HepG2 (cell line): ENCODE measurements around the gene KLHL12. TPM values are rescaled to one million over a fixed set of nuclear protein-coding genes. Genes with fewer than 3 reads are reported as not detected.

Source experiments
- ATAC-seq: fragments of 200-7000 bp; cut with Tn5 transposase; 3 replicates; pipeline ENCODE4 v1.9.1; 2020; ENCODE audit warnings: mild to moderate bottlenecking, moderate library complexity
- BruUV-seq: library from RNA; stranded (reverse); fragments of 400-500 nt; replicated peaks from 2 replicates; lab custom pipeline; 2021; lab: Mats Ljungman, UMichigan
- CTCF ChIA-PET: fragments of 300-600 bp; formaldehyde crosslinking; extraction: SDS; loops from one replicate; lab custom pipeline; 2021; ENCODE audit warnings: low total read pairs, inconsistent platforms, low intra/inter-chr PET ratio; lab: Yijun Ruan, JAX
- POLR2A ChIA-PET: fragments of 350-600 bp; sonication (Branson Sonifier 250); formaldehyde crosslinking; loops from one replicate; lab custom pipeline; 2020; ENCODE audit warnings: antibody characterized with exemption, inconsistent platforms; lab: Yijun Ruan, JAX
- DNase-seq: peaks from one replicate; pipeline ENCODE4 v3.0.0-alpha.2; 2015; ENCODE audit warnings: low spot score
- FAIRE-seq: peaks from 3 replicates; lab custom pipeline; 2011; peaks lifted over from hg19 to GRCh38; lab: Jason Lieb, UNC
- H2AFZ ChIP-seq: one replicate; pipeline ENCODE4 v1.6.1; 2011; ENCODE audit warnings: low read length, inconsistent platforms
- H3K27ac ChIP-seq: fragments of 300-600 bp; 3 replicates; pipeline ENCODE4 v1.8.0; 2011; ENCODE audit warnings: mixed run types, mild to moderate bottlenecking, mixed read lengths, low read length, inconsistent platforms; ENCODE audit not compliant: insufficient read depth; ENCODE audit errors: extremely low read length
- H3K27me3 ChIP-seq, 2 experiments: fragments of 200-600 bp in 1 of 2; 2 replicates in 1 of 2; 3 replicates in 1 of 2; pipeline versions ENCODE4 v1.6.0 to v1.8.0; 2011; ENCODE audit warnings: low read length in 2 of 2, mild to moderate bottlenecking in 2 of 2, moderate library complexity in 2 of 2, inconsistent platforms in 1 of 2; ENCODE audit not compliant: insufficient read depth in 2 of 2, control insufficient read depth in 1 of 2
- H3K36me3 ChIP-seq, 2 experiments: fragments of 200-600 bp in 1 of 2; replicated peaks in 1 of 2; 2 replicates in 1 of 2; 3 replicates in 1 of 2; pipeline versions ENCODE4 v1.5.1 to v1.8.0; 2011; ENCODE audit warnings: low read length in 2 of 2, inconsistent platforms in 1 of 2; ENCODE audit not compliant: insufficient read depth in 2 of 2, control insufficient read depth in 1 of 2
- H3K4me1 ChIP-seq: 2 replicates; pipeline ENCODE4 v1.5.1; 2012; ENCODE audit warnings: low read length, inconsistent platforms; ENCODE audit not compliant: insufficient read depth
- H3K4me2 ChIP-seq: 2 replicates; pipeline ENCODE4 v1.6.0; 2011; ENCODE audit warnings: low read depth, low read length, inconsistent platforms
- H3K4me3 ChIP-seq, 3 experiments: fragments of 200-600 bp in 1 of 3; sonication (generic), shearing (Covaris generic) in 1 of 3; replicated peaks in 1 of 3; 2 replicates each; pipeline ENCODE4 v1.5.1; 2011 to 2016; ENCODE audit warnings: low read length in 3 of 3, inconsistent platforms in 2 of 3, low read depth in 2 of 3, mild to moderate bottlenecking in 2 of 3, control low read depth in 1 of 3, mixed read lengths in 1 of 3; ENCODE audit not compliant: insufficient read depth in 1 of 3
- H3K79me2 ChIP-seq: one replicate; pipeline ENCODE4 v1.6.1; 2011; ENCODE audit warnings: low read length, inconsistent platforms; ENCODE audit not compliant: insufficient read depth
- H3K9ac ChIP-seq: 2 replicates; pipeline ENCODE4 v1.6.0; 2011; ENCODE audit warnings: mild to moderate bottlenecking, low read depth, low read length, inconsistent platforms; ENCODE audit not compliant: insufficient read depth
- H3K9me3 ChIP-seq: 2 replicates; pipeline ENCODE4 v1.5.1; 2012; ENCODE audit warnings: mild to moderate bottlenecking, low read length
- H4K20me1 ChIP-seq: 2 replicates; pipeline ENCODE4 v1.6.0; 2011; ENCODE audit warnings: inconsistent platforms, mild to moderate bottlenecking, low read length, moderate library complexity; ENCODE audit not compliant: insufficient read depth
- MAFK ChIP-seq, 2 experiments: IDR thresholded peaks in 1 of 2; conservative IDR thresholded peaks in 1 of 2; 2 replicates each; pipeline ENCODE4 v1.6.1; 2011; ENCODE audit warnings: improper control_type of control experiment in 2 of 2, low read length in 2 of 2
- RBFOX2 ChIP-seq: fragments of 200-400 bp; formaldehyde crosslinking; IDR thresholded peaks from 2 replicates; pipeline ENCODE4 v1.6.1; 2017; ENCODE audit warnings: low read depth, mild to moderate bottlenecking, low read length
- ZBTB40 ChIP-seq, 2 experiments: fragments of 450-650 bp in 1 of 2; sonication (generic) in 1 of 2; formaldehyde crosslinking in 1 of 2; IDR thresholded peaks; 2 replicates each; pipeline versions ENCODE4 v1.6.1 to v1.8.0; 2016 to 2022; ENCODE audit warnings: antibody characterized with exemption in 1 of 2, mild to moderate bottlenecking in 1 of 2, missing genetic modification reagents in 1 of 2
- ZKSCAN5 ChIP-seq: sonication (generic); formaldehyde crosslinking; IDR thresholded peaks from 2 replicates; pipeline ENCODE4 v1.5.1; 2020; ENCODE audit warnings: mild to moderate bottlenecking, missing genetic modification reagents
- ZNF280B ChIP-seq: sonication (generic); formaldehyde crosslinking; IDR thresholded peaks from 2 replicates; pipeline ENCODE4 v1.5.0; 2020; ENCODE audit warnings: missing genetic modification reagents, mild to moderate bottlenecking, borderline replicate concordance
- ZNF296 ChIP-seq: sonication (generic); formaldehyde crosslinking; conservative IDR thresholded peaks from 2 replicates; pipeline ENCODE4 v1.5.0; 2020; ENCODE audit warnings: mild to moderate bottlenecking, missing genetic modification reagents
- WGBS: methylation state at CpG from one replicate; pipeline ENCODE4 v1.1.6; 2017; ENCODE audit warnings: low lambda C conversion rate; 5-methylcytosine and 5-hydroxymethylcytosine counted together
- in situ Hi-C: cut with HindIII; loops from 2 replicates; pipeline ENCODE4 v1.10.0; 2017; ENCODE audit warnings: low pct_unique_long_range_greater_than_20kb; ENCODE audit not compliant: extremely low pct_ligation_motif_present
- intact Hi-C: fragments of 100-400 bp; cut with micrococcal nuclease; formaldehyde crosslinking; loops from one replicate; pipeline ENCODE4 v1.10.0; 2022; ENCODE audit not compliant: unreplicated experiment
- polyA plus RNA-seq, 8 experiments: library from polyadenylated mRNA; depleted of rRNA in 3 of 8; stranded (reverse) in 7 of 8; unstranded in 1 of 8; fragments of >200 nt; fragmentation: Illumina TruSeq in 4 of 8; extraction: Trizol in 4 of 8; gene quantifications; 2 replicates each; pipeline versions ENCODE4 v1.2.1 to v1.2.3, GENCODE V29; 2011 to 2016; ENCODE audit warnings: low read depth in 4 of 8, missing spikeins in 1 of 8, mixed read lengths in 1 of 8; ENCODE audit not compliant: insufficient read depth in 1 of 8
- total RNA-seq, 5 experiments: library from RNA; depleted of rRNA; stranded (reverse); fragments of >200 nt; fragmentation: Illumina TruSeq; extraction: Trizol; gene quantifications; 2 replicates each; pipeline ENCODE4 v1.2.3, GENCODE V29; 2016; ENCODE audit warnings: low read depth in 1 of 5

The KLHL12 gene
- total and polyA plus RNA-seq, 2 of the 13 experiments (the other 11 are each of a cell fraction or from before 2014, with no cell fraction given): 19.2 to 25.2 TPM

- TF ChIP-seq ZBTB40 (IDR thresholded peaks at IDR 0.05) (no peak), ZBTB40 (CRISPR knock-in tag; IDR thresholded peaks at IDR 0.05) (no peak), RBFOX2 (no peak)
- TF ChIP-seq, all 625 proteins: peak for 0
These were observed 34.5 kb downstream of the KLHL12 start (continued) for GRCh38 chr1:202892501-202892900.

GRCh38 chr1:202890392-202890791 lies 36.6 kb downstream of the KLHL12 start:
- in situ Hi-C loops: no loop called here
- H3K9ac ChIP-seq: no peak overlapping the region
- intact Hi-C loops: no loop called here
- H3K4me1 ChIP-seq: peaks cover 15% of the 10 kb centered on the region
- ChIA-PET POLR2A (interaction anchor here (0.6 to 2.9 kb wide), 3 partner anchors 11 to 80 kb away, joined by 3 to 21 read pairs (median 3); partner anchors contain the start of gene PCAT6), CTCF (no interaction called here)
- H3K79me2 ChIP-seq: peaks cover 9% of the 10 kb centered on the region
- DNase-seq (no peak), FAIRE-seq (no peak), ATAC-seq (no peak)
- H2AFZ ChIP-seq: no peak overlapping the region
- no peak overlapping the region for H3K27ac ChIP-seq
- TF ChIP-seq ZNF280B (CRISPR knock-in tag) (no peak), ZKSCAN5 (no peak), ZNF296 (CRISPR knock-in tag) (no peak), MAFK (conservative IDR thresholded peaks at IDR 0.05 in 1 of 2, IDR thresholded peaks at IDR 0.05 in 1 of 2; ENCODE audit: low read length in 2 of 2) (0 out of 4 replicates have a peak, but pooled peaks of 1 of the 2 experiments have one; percentile 5)
- no peak overlapping the region for H3K4me2 ChIP-seq
- H3K36me3 ChIP-seq: peaks cover 9 to 37% of the 10 kb centered on the region in 2 experiments
- BruUV-seq: no TSS peak
- no peaks in the 10 kb centered on the region for H3K9me3 ChIP-seq
- H4K20me1 ChIP-seq: no peaks in the 10 kb centered on the region; the same call in 1 of the 2 replicates
- H3K4me3 ChIP-seq: no peak overlapping the region
- WGBS: 92% methylated on average over 4 of the region's 4 CpGs
- H3K27me3 ChIP-seq: no peaks in the 10 kb centered on the region
